ENCODE results near the gene PIBF1. TPM values are rescaled to one million over a fixed set of nuclear protein-coding genes. Genes with fewer than 3 reads are reported as not detected.

PIBF1 gene
- total RNA-seq, 2 donors from 2014 or later, result 19.9 to 24.9 TPM

DNA sequence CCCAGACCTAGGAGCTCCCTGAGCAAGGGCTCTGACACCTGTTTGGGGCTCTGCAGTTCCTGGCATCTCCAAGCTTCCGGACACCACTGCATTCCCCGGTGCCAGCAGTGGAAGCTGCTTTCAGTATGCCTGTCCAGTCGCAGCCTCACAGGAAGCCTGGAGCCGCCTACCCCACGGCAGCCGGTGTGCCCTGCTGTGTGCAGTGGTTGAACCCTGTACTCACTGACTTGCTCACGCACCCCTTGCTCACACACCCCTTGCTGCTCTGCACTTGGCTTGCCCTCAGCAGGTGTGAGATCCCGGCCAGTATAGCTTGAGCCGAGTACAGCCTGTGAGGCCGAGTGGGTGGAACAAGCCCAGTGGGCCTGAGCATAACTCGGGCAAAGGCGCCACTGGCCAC, 70.3 kb downstream of the PIBF1 start:
- H3K27me3 ChIP-seq (replicated peaks; ENCODE audit: insufficient read depth), result no peaks in the 10 kb centered on the region
- no peaks in the 10 kb centered on the region for H3K36me3 ChIP-seq
- intact Hi-C loops (cut with DNase I), result no loop called here
- H3K4me1 ChIP-seq (replicated peaks), result no peaks in the 10 kb centered on the region
- H3K27ac ChIP-seq, result no peak overlapping the region
- H3K9me3 ChIP-seq, result no peaks in the 10 kb centered on the region
- TF ChIP-seq POLR2A (IDR thresholded peaks at IDR 0.05) (no peak), POLR2AphosphoS5 (IDR thresholded peaks at IDR 0.05) (no peak), CTCF (IDR thresholded peaks at IDR 0.05) (no peak)
- DNase-seq (ENCODE audit: low spot score), result no peak
- H3K4me3 ChIP-seq, result no peak overlapping the region
- 95% methylated on average over 12 of the region's 12 CpGs for WGBS

GRCh38 chr13:72853000-72853399, 71.1 kb downstream of the PIBF1 start:
- Histone ChIP-seq H3K9me3 (no peaks in the 10 kb centered on the region), H3K4me3 (no peak overlapping the region), H3K27ac (no peak overlapping the region), H3K4me1 (replicated peaks) (no peaks in the 10 kb centered on the region), H3K27me3 (replicated peaks; ENCODE audit: insufficient read depth) (no peaks in the 10 kb centered on the region), H3K36me3 (no peaks in the 10 kb centered on the region)
- 98% methylated on average over 1 of the region's 1 CpG for WGBS
- intact Hi-C loops (cut with DNase I), result no loop called here
- no peak for TF ChIP-seq POLR2A (IDR thresholded peaks at IDR 0.05)
- TF ChIP-seq CTCF (IDR thresholded peaks at IDR 0.05), result no peak
- no peak for TF ChIP-seq POLR2AphosphoS5 (IDR thresholded peaks at IDR 0.05)
- no peak for DNase-seq (ENCODE audit: low spot score)

DNA sequence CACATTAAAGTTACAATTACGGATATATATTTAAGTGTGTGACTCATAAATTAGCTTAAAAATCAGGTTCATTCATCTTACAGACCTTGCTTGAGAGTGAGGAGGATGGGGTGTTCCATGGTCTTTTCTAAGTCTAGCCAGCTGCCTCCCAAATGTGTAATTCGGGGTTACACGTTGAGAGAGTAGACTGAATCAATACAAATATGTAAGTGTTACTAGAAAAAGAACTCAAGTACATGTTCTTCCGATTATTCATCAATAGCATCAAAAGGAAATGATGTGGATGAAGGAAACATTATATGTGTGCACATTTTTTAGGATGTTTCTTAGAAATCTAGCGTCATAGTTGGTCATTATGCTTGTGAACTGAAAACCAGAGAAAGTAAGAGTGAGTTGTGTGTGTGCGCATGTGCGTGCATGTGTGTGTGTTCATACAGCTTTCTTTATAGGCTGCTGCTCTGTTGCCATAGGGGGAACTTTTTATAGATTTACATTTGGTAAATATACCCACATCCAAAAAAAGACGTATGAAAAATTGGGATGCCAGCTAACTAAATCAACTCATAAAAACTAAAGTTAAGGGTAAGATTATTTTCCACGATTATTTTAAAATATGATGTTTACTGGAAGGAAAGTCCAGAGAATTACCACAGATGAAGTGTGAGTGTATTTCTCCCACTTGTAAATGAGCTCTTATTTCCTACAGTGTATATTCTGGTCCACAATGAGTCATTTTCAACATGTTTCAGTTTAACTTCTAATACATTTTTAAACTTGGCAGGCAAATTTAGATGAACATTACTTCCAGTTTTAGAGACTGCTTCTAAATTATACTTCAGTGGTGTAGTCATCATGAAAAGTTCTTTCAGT, 82.4 kb downstream of the PIBF1 start:
- DNase-seq (ENCODE audit: low spot score), result no peak
- Histone ChIP-seq H3K9me3 (no peaks in the 10 kb centered on the region), H3K4me1 (replicated peaks) (no peaks in the 10 kb centered on the region), H3K27ac (no peak overlapping the region), H3K27me3 (replicated peaks; ENCODE audit: insufficient read depth) (no peaks in the 10 kb centered on the region), H3K4me3 (no peak overlapping the region), H3K36me3 (no peaks in the 10 kb centered on the region)
- intact Hi-C loops (cut with DNase I), result no loop called here
- TF ChIP-seq POLR2AphosphoS5 (IDR thresholded peaks at IDR 0.05) (no peak), CTCF (IDR thresholded peaks at IDR 0.05) (no peak), POLR2A (IDR thresholded peaks at IDR 0.05) (no peak)
- 64% methylated on average over 9 of the region's 9 CpGs for WGBS

DNA sequence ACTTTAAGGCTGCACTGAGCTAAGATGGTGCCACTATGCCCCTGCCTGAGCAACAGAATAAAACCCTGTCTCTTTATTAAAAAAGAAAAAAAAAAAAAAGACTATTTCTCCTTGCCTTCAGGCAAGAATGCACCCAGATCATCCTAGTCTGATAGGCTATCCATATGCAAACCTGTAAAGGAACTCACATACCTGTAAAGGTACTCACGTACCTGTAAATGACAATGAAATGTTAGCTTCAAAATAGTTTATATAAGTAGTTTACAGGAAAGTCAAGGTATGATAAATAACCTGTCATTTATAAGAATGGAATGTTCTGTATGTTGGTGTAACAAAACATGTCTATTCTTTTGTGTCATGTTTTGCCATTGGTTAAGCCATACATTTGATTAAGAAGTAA, 86.3 kb downstream of the PIBF1 start:
- no peak overlapping the region for H3K27ac ChIP-seq
- DNase-seq (ENCODE audit: low spot score), result no peak
- intact Hi-C loops (cut with DNase I), result no loop called here
- no peak overlapping the region for H3K4me3 ChIP-seq
- H3K27me3 ChIP-seq (replicated peaks; ENCODE audit: insufficient read depth), result no peaks in the 10 kb centered on the region
- 98% methylated on average over 1 of the region's 1 CpG for WGBS
- no peaks in the 10 kb centered on the region for H3K9me3 ChIP-seq
- TF ChIP-seq POLR2A (IDR thresholded peaks at IDR 0.05) (no peak), CTCF (IDR thresholded peaks at IDR 0.05) (no peak), POLR2AphosphoS5 (IDR thresholded peaks at IDR 0.05) (no peak)
- no peaks in the 10 kb centered on the region for H3K36me3 ChIP-seq
- no peaks in the 10 kb centered on the region for H3K4me1 ChIP-seq (replicated peaks)

GRCh38 chr13:72875233-72875632, 93.3 kb downstream of the PIBF1 start:
- H3K4me3 ChIP-seq, result no peak overlapping the region
- H3K27me3 ChIP-seq (replicated peaks; ENCODE audit: insufficient read depth), result no peaks in the 10 kb centered on the region
- TF ChIP-seq POLR2A (IDR thresholded peaks at IDR 0.05) (no peak), POLR2AphosphoS5 (IDR thresholded peaks at IDR 0.05) (no peak), CTCF (IDR thresholded peaks at IDR 0.05) (no peak)
- intact Hi-C loops (cut with DNase I), result no loop called here
- H3K27ac ChIP-seq, result no peak overlapping the region
- no peaks in the 10 kb centered on the region for H3K36me3 ChIP-seq
- no peaks in the 10 kb centered on the region for H3K9me3 ChIP-seq
- no peaks in the 10 kb centered on the region for H3K4me1 ChIP-seq (replicated peaks)
- DNase-seq (ENCODE audit: low spot score), result no peak
- 95% methylated on average over 2 of the region's 2 CpGs for WGBS
